Ectodermal cell (in vitro differentiated cells): ENCODE data around the gene FOXD3.
A peak's percentile ranks its signal among the peaks of the same experiment; 100 is the strongest.

Experiments
- H3K27ac ChIP-seq: 2 replicates; pipeline ENCODE4 v1.7.0; 2013; ENCODE audit warnings: mild to moderate bottlenecking, low read depth, low read length; ENCODE audit not compliant: insufficient read depth, poor library complexity, severe bottlenecking
- H3K27me3 ChIP-seq: 2 replicates; pipeline ENCODE4 v1.7.0; 2013; ENCODE audit warnings: mild to moderate bottlenecking, low read length; ENCODE audit not compliant: insufficient read depth, control insufficient read depth, poor library complexity, severe bottlenecking
- H3K36me3 ChIP-seq: one replicate; pipeline ENCODE4 v1.7.0; 2013; ENCODE audit warnings: low read length; ENCODE audit not compliant: control insufficient read depth, insufficient read depth
- H3K4me1 ChIP-seq: one replicate; pipeline ENCODE4 v1.7.0; 2013; ENCODE audit warnings: low read length; ENCODE audit not compliant: control insufficient read depth, insufficient read depth
- H3K4me3 ChIP-seq: 2 replicates; pipeline ENCODE4 v1.7.0; 2013; ENCODE audit warnings: low read depth, low read length, control low read depth; ENCODE audit not compliant: insufficient read depth
- H3K9me3 ChIP-seq: 2 replicates; pipeline ENCODE4 v1.7.0; 2013; ENCODE audit warnings: mild to moderate bottlenecking, low read length, moderate library complexity; ENCODE audit not compliant: control insufficient read depth
- WGBS, 2 experiments: methylation state at CpG; one replicate each; pipeline ENCODE4 v1.1.7; 2013; ENCODE audit warnings: missing lambda C conversion rate in 2 of 2; 5-methylcytosine and 5-hydroxymethylcytosine counted together

FOXD3 gene

GRCh38 chr1:63359561-63359960, 37.2 kb downstream of the FOXD3 start:
- H3K4me3 ChIP-seq, result no peak overlapping the region
- H3K36me3 ChIP-seq, result no peaks in the 10 kb centered on the region
- H3K27me3 ChIP-seq, result no peaks in the 10 kb centered on the region
- H3K4me1 ChIP-seq, result no peaks in the 10 kb centered on the region
- H3K27ac ChIP-seq, result no peak overlapping the region
- 86 to 91% methylated on average over 5 of the region's 5 CpGs for WGBS, 2 experiments
- no peaks in the 10 kb centered on the region for H3K9me3 ChIP-seq

GRCh38 chr1:63362073-63362472, 39.7 kb downstream of the FOXD3 start:
- H3K36me3 ChIP-seq, result no peaks in the 10 kb centered on the region
- no peaks in the 10 kb centered on the region for H3K9me3 ChIP-seq
- no peak overlapping the region for H3K4me3 ChIP-seq
- 89 to 100% methylated on average over 1 of the region's 1 CpG for WGBS, 2 experiments
- H3K27me3 ChIP-seq, result peaks cover 6% of the 10 kb centered on the region
- H3K4me1 ChIP-seq, result peaks cover 3% of the 10 kb centered on the region
- H3K27ac ChIP-seq, result no peak overlapping the region

GRCh38 chr1:63362578-63362977, 40.2 kb downstream of the FOXD3 start:
- peaks cover 3% of the 10 kb centered on the region for H3K4me1 ChIP-seq
- no peaks in the 10 kb centered on the region for H3K9me3 ChIP-seq
- no peaks in the 10 kb centered on the region for H3K36me3 ChIP-seq
- 95 to 100% methylated on average over 1 of the region's 1 CpG for WGBS, 2 experiments
- H3K27me3 ChIP-seq, result peaks cover 6% of the 10 kb centered on the region
- H3K4me3 ChIP-seq, result no peak overlapping the region
- H3K27ac ChIP-seq, result no peak overlapping the region

- no peak overlapping the region for H3K27ac ChIP-seq
- 85 to 88% methylated on average over 4 to 5 of the region's 5 CpGs for WGBS, 2 experiments
- no peaks in the 10 kb centered on the region for H3K36me3 ChIP-seq
- H3K9me3 ChIP-seq, result no peaks in the 10 kb centered on the region
- H3K4me1 ChIP-seq, result peaks cover 3% of the 10 kb centered on the region
- peaks cover 6% of the 10 kb centered on the region for H3K27me3 ChIP-seq
- H3K4me3 ChIP-seq, result no peak overlapping the region
Measured at GRCh38 chr1:63363014-63363413, 40.6 kb downstream of the FOXD3 start.

GRCh38 chr1:63366908-63367214, 44.5 kb downstream of the FOXD3 start:
- H3K27me3 ChIP-seq, result peaks cover 6% of the 10 kb centered on the region
- H3K27ac ChIP-seq, result no peak overlapping the region
- 89% methylated on average over 7 of the region's 7 CpGs for WGBS, 2 experiments
- no peaks in the 10 kb centered on the region for H3K9me3 ChIP-seq
- peaks cover 3% of the 10 kb centered on the region for H3K4me1 ChIP-seq
- H3K4me3 ChIP-seq, result peak overlapping the region; percentile 65
- H3K36me3 ChIP-seq, result no peaks in the 10 kb centered on the region

GRCh38 chr1:63367215-63368103, 45.1 kb downstream of the FOXD3 start, which contains the start of gene ALG6:
Gene ALG6 (plus strand): TSS chr1:63367627. CDS start chr1:63370978, 3,351 bp downstream.
- Histone ChIP-seq H3K9me3 (no peaks in the 10 kb centered on the region), H3K4me3 (peak within 1 kb of the TSS; percentile 65), H3K27ac (peak within 1 kb of the TSS; percentile 4), H3K36me3 (no peaks in the 10 kb centered on the region), H3K4me1 (peaks cover 3% of the 10 kb centered on the region), H3K27me3 (peaks cover 6% of the 10 kb centered on the region)
- 2 to 3% methylated on average over 77 of the region's 77 CpGs for WGBS, 2 experiments

GRCh38 chr1:63368131-63368530, 45.8 kb downstream of the FOXD3 start:
- 20 to 25% methylated on average over 10 of the region's 10 CpGs for WGBS, 2 experiments
- H3K4me1 ChIP-seq, result peaks cover 3% of the 10 kb centered on the region
- peak overlapping the region; percentile 65 for H3K4me3 ChIP-seq
- H3K27me3 ChIP-seq, result peaks cover 6% of the 10 kb centered on the region
- H3K9me3 ChIP-seq, result no peaks in the 10 kb centered on the region
- H3K36me3 ChIP-seq, result no peaks in the 10 kb centered on the region
- no peak overlapping the region for H3K27ac ChIP-seq
